Measurements from ENCODE around the gene TNNC2. TPM values are rescaled to one million over a fixed set of nuclear protein-coding genes. Genes with fewer than 3 reads are reported as not detected.

The TNNC2 gene
- total and polyA plus RNA-seq, 2 of the 13 experiments (the other 11 are each of a cell fraction or from before 2014, with no cell fraction given), result 1.8 to 4.7 TPM

DNA sequence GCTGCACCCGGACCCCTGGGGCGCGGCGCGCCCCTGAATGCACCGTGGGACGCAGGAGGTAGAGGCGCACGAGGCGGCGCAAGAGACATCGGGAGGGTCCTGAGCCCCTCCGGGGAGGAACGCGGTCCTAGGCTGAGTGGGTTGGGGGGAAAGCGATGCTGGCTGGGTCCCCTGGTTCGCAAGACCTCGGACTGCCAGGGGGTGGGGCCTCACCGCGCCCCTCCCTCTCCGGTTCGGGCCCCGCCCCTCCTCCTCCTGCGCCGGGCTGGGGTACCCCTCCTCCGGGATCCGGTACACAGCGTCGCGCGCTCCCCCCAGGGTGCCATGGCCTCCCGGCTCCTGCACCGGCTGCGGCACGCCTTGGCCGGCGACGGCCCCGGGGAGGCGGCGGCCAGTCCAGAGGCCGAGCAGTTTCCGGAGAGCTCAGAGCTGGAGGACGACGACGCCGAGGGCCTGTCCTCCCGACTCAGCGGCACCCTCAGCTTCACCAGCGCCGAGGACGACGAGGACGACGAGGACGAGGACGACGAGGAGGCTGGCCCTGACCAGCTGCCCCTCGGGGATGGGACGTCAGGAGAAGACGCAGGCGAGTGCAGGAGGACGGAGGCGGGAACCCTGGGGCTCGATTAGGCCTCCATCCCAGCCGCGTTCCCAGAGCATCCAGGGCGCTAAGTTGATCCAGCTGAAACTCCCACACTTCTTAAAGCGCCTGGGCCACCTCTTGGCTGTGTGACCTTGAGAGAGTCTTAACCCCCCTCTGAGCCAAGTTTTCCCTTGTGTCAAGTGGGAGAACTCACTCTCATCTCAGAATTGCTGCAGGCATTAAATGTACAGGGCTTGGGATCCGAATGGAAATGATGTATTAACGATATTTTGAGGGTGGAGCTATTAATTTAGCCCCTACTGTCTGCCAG, 7.0 kb upstream of the TNNC2 start (continued):
- TF ChIP-seq, protein P1, sequence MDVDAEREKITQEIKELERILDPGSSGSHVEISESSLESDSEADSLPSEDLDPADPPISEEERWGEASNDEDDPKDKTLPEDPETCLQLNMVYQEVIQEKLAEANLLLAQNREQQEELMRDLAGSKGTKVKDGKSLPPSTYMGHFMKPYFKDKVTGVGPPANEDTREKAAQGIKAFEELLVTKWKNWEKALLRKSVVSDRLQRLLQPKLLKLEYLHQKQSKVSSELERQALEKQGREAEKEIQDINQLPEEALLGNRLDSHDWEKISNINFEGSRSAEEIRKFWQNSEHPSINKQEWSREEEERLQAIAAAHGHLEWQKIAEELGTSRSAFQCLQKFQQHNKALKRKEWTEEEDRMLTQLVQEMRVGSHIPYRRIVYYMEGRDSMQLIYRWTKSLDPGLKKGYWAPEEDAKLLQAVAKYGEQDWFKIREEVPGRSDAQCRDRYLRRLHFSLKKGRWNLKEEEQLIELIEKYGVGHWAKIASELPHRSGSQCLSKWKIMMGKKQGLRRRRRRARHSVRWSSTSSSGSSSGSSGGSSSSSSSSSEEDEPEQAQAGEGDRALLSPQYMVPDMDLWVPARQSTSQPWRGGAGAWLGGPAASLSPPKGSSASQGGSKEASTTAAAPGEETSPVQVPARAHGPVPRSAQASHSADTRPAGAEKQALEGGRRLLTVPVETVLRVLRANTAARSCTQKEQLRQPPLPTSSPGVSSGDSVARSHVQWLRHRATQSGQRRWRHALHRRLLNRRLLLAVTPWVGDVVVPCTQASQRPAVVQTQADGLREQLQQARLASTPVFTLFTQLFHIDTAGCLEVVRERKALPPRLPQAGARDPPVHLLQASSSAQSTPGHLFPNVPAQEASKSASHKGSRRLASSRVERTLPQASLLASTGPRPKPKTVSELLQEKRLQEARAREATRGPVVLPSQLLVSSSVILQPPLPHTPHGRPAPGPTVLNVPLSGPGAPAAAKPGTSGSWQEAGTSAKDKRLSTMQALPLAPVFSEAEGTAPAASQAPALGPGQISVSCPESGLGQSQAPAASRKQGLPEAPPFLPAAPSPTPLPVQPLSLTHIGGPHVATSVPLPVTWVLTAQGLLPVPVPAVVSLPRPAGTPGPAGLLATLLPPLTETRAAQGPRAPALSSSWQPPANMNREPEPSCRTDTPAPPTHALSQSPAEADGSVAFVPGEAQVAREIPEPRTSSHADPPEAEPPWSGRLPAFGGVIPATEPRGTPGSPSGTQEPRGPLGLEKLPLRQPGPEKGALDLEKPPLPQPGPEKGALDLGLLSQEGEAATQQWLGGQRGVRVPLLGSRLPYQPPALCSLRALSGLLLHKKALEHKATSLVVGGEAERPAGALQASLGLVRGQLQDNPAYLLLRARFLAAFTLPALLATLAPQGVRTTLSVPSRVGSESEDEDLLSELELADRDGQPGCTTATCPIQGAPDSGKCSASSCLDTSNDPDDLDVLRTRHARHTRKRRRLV (CRISPR knock-in tag; IDR thresholded peaks at IDR 0.05), result peak; percentile 34; the same call in 1 of the 2 replicates
- TF ChIP-seq ZNF607 (CRISPR knock-in tag; IDR thresholded peaks at IDR 0.05; ENCODE audit: borderline replicate concordance), result peak; percentile 57; the same call in 1 of the 2 replicates
- TF ChIP-seq ZNF430 (CRISPR knock-in tag; IDR thresholded peaks at IDR 0.05), result peak; percentile 1; the same call in 1 of the 2 replicates
- TF ChIP-seq GABPB1 (CRISPR knock-in tag; IDR thresholded peaks at IDR 0.05), result peak; percentile 79; the same call in 1 of the 2 replicates
- TF ChIP-seq, protein P2, sequence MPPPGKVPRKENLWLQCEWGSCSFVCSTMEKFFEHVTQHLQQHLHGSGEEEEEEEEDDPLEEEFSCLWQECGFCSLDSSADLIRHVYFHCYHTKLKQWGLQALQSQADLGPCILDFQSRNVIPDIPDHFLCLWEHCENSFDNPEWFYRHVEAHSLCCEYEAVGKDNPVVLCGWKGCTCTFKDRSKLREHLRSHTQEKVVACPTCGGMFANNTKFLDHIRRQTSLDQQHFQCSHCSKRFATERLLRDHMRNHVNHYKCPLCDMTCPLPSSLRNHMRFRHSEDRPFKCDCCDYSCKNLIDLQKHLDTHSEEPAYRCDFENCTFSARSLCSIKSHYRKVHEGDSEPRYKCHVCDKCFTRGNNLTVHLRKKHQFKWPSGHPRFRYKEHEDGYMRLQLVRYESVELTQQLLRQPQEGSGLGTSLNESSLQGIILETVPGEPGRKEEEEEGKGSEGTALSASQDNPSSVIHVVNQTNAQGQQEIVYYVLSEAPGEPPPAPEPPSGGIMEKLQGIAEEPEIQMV (CRISPR knock-in tag; IDR thresholded peaks at IDR 0.05; ENCODE audit: low read depth), result peak; percentile 50; the same call in 1 of the 2 replicates
- TF ChIP-seq ZNF546 (CRISPR knock-in tag; conservative IDR thresholded peaks at IDR 0.05), result 0 out of 2 replicates have a peak, but pooled peaks have one; percentile 66
- TF ChIP-seq SUZ12 (IDR thresholded peaks at IDR 0.05; ENCODE audit: low read depth, low read length), result no peak
- no peak for TF ChIP-seq ZFYVE20 (CRISPR knock-in tag; IDR thresholded peaks at IDR 0.05; ENCODE audit: borderline replicate concordance, low read depth)
- TF ChIP-seq BHLHE40 (IDR thresholded peaks at IDR 0.05; ENCODE audit: low read length), result no peak
- peak; percentile 84; the same call in 1 of the 2 replicates for TF ChIP-seq ZNF720 (CRISPR knock-in tag; IDR thresholded peaks at IDR 0.05)
- 0 out of 2 replicates have a peak, but pooled peaks have one; percentile 25 for TF ChIP-seq ZNF678 (CRISPR knock-in tag; IDR thresholded peaks at IDR 0.05)
- TF ChIP-seq SAP130 (CRISPR knock-in tag; IDR thresholded peaks at IDR 0.05; ENCODE audit: low read depth), result peak; percentile 64
- TF ChIP-seq FOSL1 (CRISPR knock-in tag; IDR thresholded peaks at IDR 0.05; ENCODE audit: borderline replicate concordance), result 0 out of 2 replicates have a peak, but pooled peaks have one; percentile 3
- TF ChIP-seq, protein P3, sequence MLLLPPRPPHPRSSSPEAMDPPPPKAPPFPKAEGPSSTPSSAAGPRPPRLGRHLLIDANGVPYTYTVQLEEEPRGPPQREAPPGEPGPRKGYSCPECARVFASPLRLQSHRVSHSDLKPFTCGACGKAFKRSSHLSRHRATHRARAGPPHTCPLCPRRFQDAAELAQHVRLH (CRISPR knock-in tag; IDR thresholded peaks at IDR 0.05; ENCODE audit: borderline replicate concordance, low read depth), result peak; percentile 71; the same call in 1 of the 2 replicates
- TF ChIP-seq ETV5 (CRISPR knock-in tag; IDR thresholded peaks at IDR 0.05; ENCODE audit: borderline replicate concordance), result peak; percentile 75
- peak; percentile 84; the same call in 1 of the 2 replicates for TF ChIP-seq ZC3H13 (CRISPR knock-in tag; IDR thresholded peaks at IDR 0.05)
- TF ChIP-seq RXRA (CRISPR knock-in tag; IDR thresholded peaks at IDR 0.05), result peak; percentile 50; the same call in 1 of the 2 replicates
